GM19372 (cell line): ENCODE results near the gene TSPY3.
"Not testable (repeated sequence)": the region's sequence is repeated elsewhere in the genome, so short reads cannot be mapped to it uniquely, and the experiment has no call there.

Source experiments
- ATAC-seq: cut with Tn5 transposase; IDR thresholded peaks from one replicate; pipeline ENCODE4 v1.9.1; 2021; ENCODE audit warnings: mild to moderate bottlenecking, low read depth, moderate library complexity; ENCODE audit not compliant: unreplicated experiment

TSPY3 gene

GRCh38 chrY:9398121-9398520 is at the start of gene TSPY3:
TSS of gene TSPY3 (plus strand) at chrY:9398421. CDS start at chrY:9398467, 46 bp downstream.
- ATAC-seq, result not testable (repeated sequence)

GRCh38 chrY:9357497-9357896 is 40.7 kb upstream of the TSPY3 start, which contains the start of gene TSPY8:
TSS of gene TSPY8 (plus strand) at chrY:9357797. CDS start at chrY:9357843, 46 bp downstream.
- ATAC-seq, result not testable (repeated sequence)

GRCh38 chrY:9396527-9396926 is 1.7 kb upstream of the TSPY3 start:
- not testable (repeated sequence) for ATAC-seq
